NCI-H146 (cell line): ENCODE results near the gene KAT6B.

Experiments used
- DNase-seq: peaks from one replicate; lab custom pipeline; 2025; lab: John Stamatoyannopoulos, UW

KAT6B gene

GRCh38 chr10:74823791-74824183, 2.6 kb upstream of the KAT6B start:
- no peak for DNase-seq

- DNase-seq: peak; percentile 14
Measured at GRCh38 chr10:74824184-74824899, 2.1 kb upstream of the KAT6B start.

GRCh38 chr10:74824900-74825370, 1.5 kb upstream of the KAT6B start:
- DNase-seq: peak; percentile 71

- DNase-seq: peak; percentile 71
Measured at GRCh38 chr10:74825371-74826141, 844 bp upstream of the KAT6B start.

GRCh38 chr10:74827045-74827441, 643 bp downstream of the KAT6B start:
- peak; percentile 93 for DNase-seq

- DNase-seq: no peak
Measured at GRCh38 chr10:74827694-74828093, 1.3 kb downstream of the KAT6B start.

- DNase-seq: no peak
Measured at GRCh38 chr10:74828946-74829345, 2.5 kb downstream of the KAT6B start.

- no peak for DNase-seq
Measured at GRCh38 chr10:74831518-74832120, 5.2 kb downstream of the KAT6B start.

GRCh38 chr10:74835963-74836362, 9.6 kb downstream of the KAT6B start:
- DNase-seq: no peak

- no peak for DNase-seq
Measured at GRCh38 chr10:74836877-74837276, 10.5 kb downstream of the KAT6B start.

- peak; percentile 39 for DNase-seq
Measured at GRCh38 chr10:74837743-74838142, 11.3 kb downstream of the KAT6B start.

- DNase-seq: no peak
Measured at GRCh38 chr10:74839708-74840107, 13.3 kb downstream of the KAT6B start.

- no peak for DNase-seq
Measured at GRCh38 chr10:74841265-74841973, 15.0 kb downstream of the KAT6B start.

- DNase-seq: no peak
Measured at GRCh38 chr10:74842301-74842954, 16.0 kb downstream of the KAT6B start.

GRCh38 chr10:74846958-74847357, 20.6 kb downstream of the KAT6B start:
- DNase-seq: no peak

- no peak for DNase-seq
Measured at GRCh38 chr10:74851831-74852230, 25.4 kb downstream of the KAT6B start.

- no peak for DNase-seq
Measured at GRCh38 chr10:74852381-74852780, 26.0 kb downstream of the KAT6B start.

- no peak for DNase-seq
Measured at GRCh38 chr10:74854610-74855009, 28.2 kb downstream of the KAT6B start.

GRCh38 chr10:74855027-74855426, 28.6 kb downstream of the KAT6B start:
- DNase-seq: no peak

GRCh38 chr10:74855439-74855838, 29.0 kb downstream of the KAT6B start:
- no peak for DNase-seq

- DNase-seq: no peak
Measured at GRCh38 chr10:74856940-74857339, 30.5 kb downstream of the KAT6B start.

- no peak for DNase-seq
Measured at GRCh38 chr10:74857586-74857985, 31.2 kb downstream of the KAT6B start.
